H9 (cell line): ENCODE results near the gene SCT. TPM values are rescaled to one million over a fixed set of nuclear protein-coding genes. Genes with fewer than 3 reads are reported as not detected.

ENCODE experiments used
- DNase-seq: peaks from one replicate; pipeline ENCODE4 v3.0.0-alpha.2; 2017
- H2AFZ ChIP-seq: one replicate; pipeline ENCODE4 v1.6.1; 2013; ENCODE audit warnings: mild to moderate bottlenecking, low read length, control low read depth, moderate library complexity
- H2AK5ac ChIP-seq: 2 replicates; pipeline ENCODE4 v1.6.1; 2013; ENCODE audit warnings: low read length, control low read depth, mixed read lengths; ENCODE audit not compliant: insufficient read length
- H2BK120ac ChIP-seq: one replicate; pipeline ENCODE4 v1.6.1; 2013; ENCODE audit warnings: low read depth, mild to moderate bottlenecking, low read length, control low read depth, inconsistent platforms; ENCODE audit not compliant: poor library complexity, severe bottlenecking
- H2BK12ac ChIP-seq: 2 replicates; pipeline ENCODE4 v1.6.1; 2013; ENCODE audit warnings: low read length, control low read depth, mixed read lengths, low read depth; ENCODE audit not compliant: insufficient read length
- H2BK15ac ChIP-seq: 2 replicates; pipeline ENCODE4 v1.6.1; 2013; ENCODE audit warnings: low read depth, low read length, control low read depth
- H2BK20ac ChIP-seq: one replicate; pipeline ENCODE4 v1.6.1; 2013; ENCODE audit warnings: low read depth, mild to moderate bottlenecking, low read length, control low read depth, inconsistent platforms; ENCODE audit not compliant: poor library complexity, severe bottlenecking
- H2BK5ac ChIP-seq: 2 replicates; pipeline ENCODE4 v1.6.1; 2013; ENCODE audit warnings: low read length, control low read depth, mixed read lengths; ENCODE audit not compliant: insufficient read length
- H3K14ac ChIP-seq: 2 replicates; pipeline ENCODE4 v1.6.1; 2013; ENCODE audit warnings: low read length, control low read depth; ENCODE audit not compliant: insufficient read depth
- H3K18ac ChIP-seq: 2 replicates; pipeline ENCODE4 v1.6.1; 2013; ENCODE audit warnings: low read depth, mild to moderate bottlenecking, mixed read lengths, low read length, control low read depth; ENCODE audit not compliant: insufficient read length
- H3K23ac ChIP-seq: 2 replicates; pipeline ENCODE4 v1.6.1; 2013; ENCODE audit warnings: low read length, control low read depth, mixed read lengths, low read depth; ENCODE audit not compliant: insufficient read length
- H3K23me2 ChIP-seq: 2 replicates; pipeline ENCODE4 v1.6.1; 2013; ENCODE audit warnings: low read depth, mild to moderate bottlenecking, mixed read lengths, low read length, control low read depth; ENCODE audit not compliant: insufficient read length, poor library complexity, severe bottlenecking
- H3K27ac ChIP-seq: 2 replicates; pipeline ENCODE4 v1.5.1; 2013; ENCODE audit warnings: low read length, control low read depth, mixed read lengths, low read depth; ENCODE audit not compliant: insufficient read length
- H3K27me3 ChIP-seq: 2 replicates; pipeline ENCODE4 v1.6.1; 2013; ENCODE audit warnings: low read length, control low read depth, inconsistent platforms; ENCODE audit not compliant: insufficient read depth
- H3K4ac ChIP-seq: 2 replicates; pipeline ENCODE4 v1.6.1; 2013; ENCODE audit warnings: low read depth, mild to moderate bottlenecking, control low read depth, inconsistent platforms, low read length, moderate library complexity
- H3K4me1 ChIP-seq: 2 replicates; pipeline ENCODE4 v1.6.1; 2013; ENCODE audit warnings: low read length, control low read depth, inconsistent platforms; ENCODE audit not compliant: insufficient read depth
- H3K4me2 ChIP-seq: 2 replicates; pipeline ENCODE4 v1.6.1; 2013; ENCODE audit warnings: low read length, control low read depth, mixed read lengths; ENCODE audit not compliant: insufficient read length, insufficient read depth
- H3K56ac ChIP-seq: 2 replicates; pipeline ENCODE4 v1.6.1; 2013; ENCODE audit warnings: low read depth, mild to moderate bottlenecking, mixed read lengths, low read length, control low read depth; ENCODE audit not compliant: insufficient read length
- H3K79me1 ChIP-seq: 2 replicates; pipeline ENCODE4 v1.6.1; 2013; ENCODE audit warnings: low read depth, mild to moderate bottlenecking, moderate library complexity, low read length, control low read depth, inconsistent platforms; ENCODE audit not compliant: insufficient read depth, poor library complexity, severe bottlenecking
- H3K79me2 ChIP-seq: 2 replicates; pipeline ENCODE4 v1.6.1; 2013; ENCODE audit warnings: low read length, control low read depth, inconsistent platforms; ENCODE audit not compliant: insufficient read depth
- H3K9ac ChIP-seq: 2 replicates; pipeline ENCODE4 v1.6.1; 2013; ENCODE audit warnings: low read length, control low read depth, mixed read lengths; ENCODE audit not compliant: insufficient read length; ENCODE audit errors: extremely low read depth
- H3K9me3 ChIP-seq: one replicate; pipeline ENCODE4 v1.6.1; 2013; ENCODE audit warnings: low read depth, low read length, inconsistent platforms; ENCODE audit not compliant: control insufficient read depth
- H3T11ph ChIP-seq: one replicate; pipeline ENCODE4 v1.6.1; 2013; ENCODE audit warnings: mild to moderate bottlenecking, low read length, control low read depth, inconsistent platforms
- H4K20me1 ChIP-seq: one replicate; pipeline ENCODE4 v1.6.1; 2013; ENCODE audit not compliant: control insufficient read depth, insufficient read length, insufficient read depth
- H4K5ac ChIP-seq: 2 replicates; pipeline ENCODE4 v1.6.1; 2013; ENCODE audit warnings: low read depth, mild to moderate bottlenecking, mixed read lengths, low read length, control low read depth; ENCODE audit not compliant: insufficient read length
- H4K8ac ChIP-seq: replicated peaks from 2 replicates; pipeline ENCODE4 v1.6.1; 2013; ENCODE audit warnings: low read length, control low read depth, mixed read lengths, low read depth; ENCODE audit not compliant: insufficient read length
- H4K91ac ChIP-seq: 2 replicates; pipeline ENCODE4 v1.6.1; 2013; ENCODE audit warnings: low read depth, mild to moderate bottlenecking, moderate library complexity, mixed read lengths, low read length, control low read depth; ENCODE audit not compliant: insufficient read length
- H3K27ac Mint-ChIP-seq, 3 experiments: 2 replicates in 2 of 3; 3 replicates in 1 of 3; pipeline ENCODE4 v1.8.0; 2020 to 2021; ENCODE audit warnings: mixed read lengths in 3 of 3, mild to moderate bottlenecking in 1 of 3, moderate library complexity in 1 of 3
- H3K27me3 Mint-ChIP-seq: 2 replicates; pipeline ENCODE4 v1.8.0; 2021; ENCODE audit warnings: low read depth, mild to moderate bottlenecking, moderate library complexity, mixed read lengths
- H3K36me3 Mint-ChIP-seq, 3 experiments: 2 replicates in 2 of 3; 3 replicates in 1 of 3; pipeline ENCODE4 v1.8.0; 2020 to 2021; ENCODE audit warnings: low read depth in 3 of 3, mixed read lengths in 3 of 3; ENCODE audit not compliant: insufficient read depth in 1 of 3
- H3K4me1 Mint-ChIP-seq, 2 experiments: 2 replicates each; pipeline ENCODE4 v1.8.0; 2020; ENCODE audit warnings: mixed read lengths in 2 of 2
- H3K4me3 Mint-ChIP-seq, 2 experiments: 2 replicates in 1 of 2; 3 replicates in 1 of 2; pipeline ENCODE4 v1.8.0; 2020 to 2021; ENCODE audit warnings: mild to moderate bottlenecking in 2 of 2, mixed read lengths in 2 of 2, moderate library complexity in 1 of 2
- H3K9me3 Mint-ChIP-seq, 2 experiments: 2 replicates in 1 of 2; 3 replicates in 1 of 2; pipeline ENCODE4 v1.8.0; 2020; ENCODE audit warnings: mild to moderate bottlenecking in 2 of 2, mixed read lengths in 2 of 2, moderate library complexity in 1 of 2
- CTCF ChIP-seq: fragments of 200-600 bp; sonication (generic); conservative IDR thresholded peaks from 3 replicates; pipeline ENCODE4 v1.8.0; 2021; ENCODE audit warnings: antibody characterized with exemption, mild to moderate bottlenecking
- WGBS: extraction: QIAGEN DNeasy Blood & Tissue Kit; methylation state at CpG from one replicate; pipeline ENCODE4 v1.1.7; 2013; ENCODE audit warnings: missing lambda C conversion rate, low lambda C conversion rate, mixed read lengths; ENCODE audit not compliant: insufficient read length; ENCODE audit errors: extremely low coverage; 5-methylcytosine and 5-hydroxymethylcytosine counted together
- total RNA-seq: library from RNA; stranded (reverse); gene quantifications from 2 replicates; pipeline ENCODE4 v1.2.1, GENCODE V29; 2021

The SCT gene
- total RNA-seq, 1 experiment from 2014 or later = 1.8 TPM

- Histone ChIP-seq H3K79me1 (no peaks in the 10 kb centered on the region), H3K4ac (no peak overlapping the region), H3K18ac (no peak overlapping the region), H3K56ac (no peak overlapping the region), H3K9me3 (no peaks in the 10 kb centered on the region), H3K23ac (no peak overlapping the region), H3K27ac (no peak overlapping the region), H3K23me2 (peaks cover 17% of the 10 kb centered on the region), H3T11ph (no peak overlapping the region), H2BK15ac (no peak overlapping the region), H4K5ac (no peak overlapping the region), H3K4me2 (no peak overlapping the region), H4K8ac (no peak overlapping the region), H4K91ac (no peak overlapping the region), H2AFZ (no peak overlapping the region), H2BK5ac (no peak overlapping the region), H2BK120ac (no peak overlapping the region), H3K14ac (no peak overlapping the region), H2BK20ac (no peak overlapping the region), H2BK12ac (no peak overlapping the region), H2AK5ac (no peak overlapping the region), H3K27me3 (peaks cover 20% of the 10 kb centered on the region), H4K20me1 (no peaks in the 10 kb centered on the region), H3K4me1 (no peaks in the 10 kb centered on the region; the same call in 1 of the 2 replicates), H3K79me2 (no peaks in the 10 kb centered on the region), H3K9ac (no peak overlapping the region)
- Mint-ChIP-seq H3K9me3 (no peaks in the 10 kb centered on the region; a peak in 2 of 5 replicates), H3K4me1 (peaks cover 15 to 24% of the 10 kb centered on the region in 2 experiments), H3K4me3 (no peak overlapping the region; a peak in 1 of 5 replicates), H3K36me3 (peaks cover 4 to 30% (median 11%) of the 10 kb centered on the region in 3 experiments; a peak in 6 of 7 replicates), H3K27ac (no peak overlapping the region), H3K27me3 (peaks cover 25% of the 10 kb centered on the region)
- no peak for DNase-seq
- no peak for TF ChIP-seq CTCF
- WGBS = no CpG with 5 or more reads among the region's 19 CpGs
Observed at GRCh38 chr11:641806-642370, 14.9 kb upstream of the SCT start.
